ENCODE measurements around the gene SNIP1. TPM values are rescaled to one million over a fixed set of nuclear protein-coding genes. Genes with fewer than 3 reads are reported as not detected.
"Not testable (repeated sequence)": the region's sequence is repeated elsewhere in the genome, so short reads cannot be mapped to it uniquely, and the experiment has no call there.

Gene SNIP1
- total RNA-seq, 1 experiment from 2014 or later, result 15.1 TPM

GRCh38 chr1:37529888-37530287 is 24.2 kb downstream of the SNIP1 start:
- not testable (repeated sequence) for DNase-seq; H2BK120ac ChIP-seq (ENCODE audit: low read depth, low read length, poor library complexity, severe bottlenecking)

More at GRCh38 chr1:37529888-37530287, 24.2 kb downstream of the SNIP1 start:
- not testable (repeated sequence) for H3K79me1 ChIP-seq (ENCODE audit: insufficient read depth, low read depth, low read length, poor library complexity, severe bottlenecking); H4K20me1 ChIP-seq (ENCODE audit: control insufficient read depth, insufficient read depth, insufficient read length); H3K14ac ChIP-seq (ENCODE audit: insufficient read depth, low read length); H3K4me2 ChIP-seq (ENCODE audit: insufficient read depth, insufficient read length, low read length); H3K4me3 Mint-ChIP-seq; H3K56ac ChIP-seq (ENCODE audit: insufficient read length, low read depth, low read length); H3K4me1 ChIP-seq (ENCODE audit: insufficient read depth, low read length); H4K91ac ChIP-seq (ENCODE audit: insufficient read length, low read depth, low read length); H3K9ac ChIP-seq (ENCODE audit: extremely low read depth, insufficient read length, low read length); H3K23me2 ChIP-seq (ENCODE audit: insufficient read length, low read depth, low read length, poor library complexity, severe bottlenecking); H2AFZ ChIP-seq (ENCODE audit: low read length); H4K8ac ChIP-seq (replicated peaks; ENCODE audit: insufficient read length, low read depth, low read length); H2BK12ac ChIP-seq (ENCODE audit: insufficient read length, low read depth, low read length); H2BK15ac ChIP-seq (ENCODE audit: low read depth, low read length); H3K9me3 Mint-ChIP-seq; H3K4me1 Mint-ChIP-seq; H3K27me3 Mint-ChIP-seq (ENCODE audit: low read depth); H3K36me3 Mint-ChIP-seq (ENCODE audit: insufficient read depth in 1 of 3, low read depth in 3 of 3); H3K27me3 ChIP-seq (ENCODE audit: insufficient read depth, low read length); H3K23ac ChIP-seq (ENCODE audit: insufficient read length, low read depth, low read length); H3K18ac ChIP-seq (ENCODE audit: insufficient read length, low read depth, low read length); H4K5ac ChIP-seq (ENCODE audit: insufficient read length, low read depth, low read length); H3K27ac ChIP-seq (ENCODE audit: insufficient read length, low read depth, low read length); H3T11ph ChIP-seq (ENCODE audit: low read length); H2AK5ac ChIP-seq (ENCODE audit: insufficient read length, low read length); H3K4ac ChIP-seq (ENCODE audit: low read depth, low read length); H2BK5ac ChIP-seq (ENCODE audit: insufficient read length, low read length); H2BK20ac ChIP-seq (ENCODE audit: low read depth, low read length, poor library complexity, severe bottlenecking); H3K27ac Mint-ChIP-seq; H3K79me2 ChIP-seq (ENCODE audit: insufficient read depth, low read length); H3K9me3 ChIP-seq (ENCODE audit: control insufficient read depth, low read depth, low read length)
- WGBS (ENCODE audit: extremely low coverage, insufficient read length, low lambda C conversion rate), result no CpG with 5 or more reads among the region's 1 CpG

All from H9 (cell line).